Gastrocnemius medialis (tissue), 4 donors: ENCODE results near the gene TBCK.

Experiments
- CTCF ChIP-seq, 5 experiments: fragments of 450-650 bp in 3 of 5; fragments of 200-600 bp in 2 of 5; sonication (generic) in 2 of 5; IDR thresholded peaks in 4 of 5; conservative IDR thresholded peaks in 1 of 5; 1 replicate in 4 of 5; 2 replicates in 1 of 5; pipeline ENCODE4 v1.5.1; 2016 to 2019; ENCODE audit warnings: antibody characterized with exemption in 5 of 5, mild to moderate bottlenecking in 3 of 5, moderate library complexity in 3 of 5
- POLR2A ChIP-seq, 2 donors: fragments of 450-650 bp; IDR thresholded peaks; one replicate each; pipeline ENCODE4 v1.6.1; 2017; ENCODE audit warnings: antibody characterized with exemption in 2 of 2, mild to moderate bottlenecking in 2 of 2, moderate library complexity in 2 of 2

DNA sequence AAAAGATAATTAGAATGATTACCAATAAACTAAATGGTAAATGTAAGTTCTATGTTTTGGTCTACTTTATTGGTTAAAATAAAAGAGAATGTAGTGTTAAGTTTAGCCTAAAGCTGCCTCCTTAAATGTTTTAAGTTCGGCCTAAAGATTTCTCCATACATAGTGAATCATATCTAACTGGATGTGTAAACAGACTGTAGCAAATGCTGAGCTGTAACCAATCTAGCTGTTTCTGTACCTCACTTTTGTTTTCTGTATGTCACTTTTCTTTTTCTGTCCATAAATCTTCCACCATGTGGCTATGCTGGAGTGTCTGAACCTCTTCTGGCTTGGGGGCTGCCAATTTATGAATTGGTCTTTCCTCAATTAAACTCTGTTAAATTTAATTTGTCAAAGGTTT, 121.2 kb downstream of the TBCK start:
- no peak for TF ChIP-seq CTCF (IDR thresholded peaks at IDR 0.05 in 4 of 5, conservative IDR thresholded peaks at IDR 0.05 in 1 of 5)
- TF ChIP-seq POLR2A (IDR thresholded peaks at IDR 0.05), result no peak
